Transverse colon (tissue), 4 donors: ENCODE results near the gene DCTN5.
"Not testable (repeated sequence)": the region's sequence is repeated elsewhere in the genome, so short reads cannot be mapped to it uniquely, and the experiment has no call there.

ENCODE experiments used
- CTCF ChIP-seq, 5 experiments: fragments of 200-600 bp in 3 of 5; fragments of 450-650 bp in 2 of 5; sonication (generic) in 3 of 5; IDR thresholded peaks; 1 replicate in 2 of 5; 2 replicates in 3 of 5; pipeline ENCODE4 v1.5.1; 2016 to 2017; ENCODE audit warnings: antibody characterized with exemption in 5 of 5, inconsistent platforms in 3 of 5, mild to moderate bottlenecking in 2 of 5, moderate library complexity in 1 of 5
- POLR2A ChIP-seq: fragments of 450-650 bp; IDR thresholded peaks from one replicate; pipeline ENCODE4 v1.6.1; 2016; ENCODE audit warnings: antibody characterized with exemption, mild to moderate bottlenecking, moderate library complexity
- POLR2AphosphoS5 ChIP-seq, 3 donors: sonication (generic); formaldehyde crosslinking; IDR thresholded peaks; one replicate each; pipeline ENCODE4 v1.6.1; 2016; ENCODE audit warnings: antibody characterized with exemption in 3 of 3

- TF ChIP-seq CTCF (IDR thresholded peaks at IDR 0.05); POLR2AphosphoS5 (IDR thresholded peaks at IDR 0.05); POLR2A: not testable (repeated sequence)
These were observed 30.4 kb upstream of the DCTN5 start for GRCh38 chr16:23610905-23611304.
